Stimulated activated naive CD8-positive, alpha-beta T cell treated with anti-CD3 and anti-CD28 coated beads, Interleukin-15, Interleukin-2, amounts not matched to agents 100 ng/mL and 50 ng/mL, for 24 hours (primary cell): ENCODE measurements around the gene PTCH1.

Experiments used
- H3K27ac Mint-ChIP-seq: one replicate; pipeline ENCODE4 v1.8.0; 2021; ENCODE audit warnings: mild to moderate bottlenecking, mixed read lengths
- H3K27me3 Mint-ChIP-seq: one replicate; pipeline ENCODE4 v1.8.0; 2021; ENCODE audit warnings: mixed read lengths
- H3K36me3 Mint-ChIP-seq: one replicate; pipeline ENCODE4 v1.8.0; 2021; ENCODE audit warnings: low read depth, mixed read lengths
- H3K4me1 Mint-ChIP-seq: one replicate; pipeline ENCODE4 v1.8.0; 2021; ENCODE audit warnings: low read depth, mixed read lengths
- H3K4me3 Mint-ChIP-seq: one replicate; pipeline ENCODE4 v1.8.0; 2021; ENCODE audit warnings: mild to moderate bottlenecking, mixed read lengths
- H3K9me3 Mint-ChIP-seq: one replicate; pipeline ENCODE4 v1.8.0; 2021; ENCODE audit warnings: mixed read lengths

The PTCH1 gene

GRCh38 chr9:95478335-95478734 lies 38.4 kb downstream of the PTCH1 start:
- H3K36me3 Mint-ChIP-seq, result peaks cover 26% of the 10 kb centered on the region

GRCh38 chr9:95477885-95478284 lies 38.9 kb downstream of the PTCH1 start:
- H3K36me3 Mint-ChIP-seq, result peaks cover 26% of the 10 kb centered on the region
- no peak overlapping the region for H3K4me3 Mint-ChIP-seq
- H3K9me3 Mint-ChIP-seq, result no peaks in the 10 kb centered on the region
- peaks cover 11% of the 10 kb centered on the region for H3K4me1 Mint-ChIP-seq
- H3K27ac Mint-ChIP-seq, result no peak overlapping the region
- H3K27me3 Mint-ChIP-seq, result peaks cover 7% of the 10 kb centered on the region

More at GRCh38 chr9:95478335-95478734, 38.4 kb downstream of the PTCH1 start:
- Mint-ChIP-seq H3K27ac (no peak overlapping the region), H3K4me3 (no peak overlapping the region), H3K4me1 (peaks cover 11% of the 10 kb centered on the region), H3K9me3 (no peaks in the 10 kb centered on the region), H3K27me3 (peaks cover 7% of the 10 kb centered on the region)

GRCh38 chr9:95477441-95477840 lies 39.3 kb downstream of the PTCH1 start:
- H3K4me3 Mint-ChIP-seq, result no peak overlapping the region
- H3K36me3 Mint-ChIP-seq, result peaks cover 26% of the 10 kb centered on the region
- H3K27ac Mint-ChIP-seq, result no peak overlapping the region
- H3K27me3 Mint-ChIP-seq, result peaks cover 7% of the 10 kb centered on the region
- no peaks in the 10 kb centered on the region for H3K9me3 Mint-ChIP-seq
- peaks cover 11% of the 10 kb centered on the region for H3K4me1 Mint-ChIP-seq

GRCh38 chr9:95468791-95469190 lies 48.0 kb downstream of the PTCH1 start:
- Mint-ChIP-seq H3K27me3 (no peaks in the 10 kb centered on the region), H3K4me3 (no peak overlapping the region), H3K36me3 (peaks cover 20% of the 10 kb centered on the region), H3K4me1 (peaks cover 3% of the 10 kb centered on the region), H3K9me3 (no peaks in the 10 kb centered on the region), H3K27ac (no peak overlapping the region)

- Mint-ChIP-seq H3K36me3 (peaks cover 16% of the 10 kb centered on the region), H3K27ac (no peak overlapping the region), H3K4me3 (no peak overlapping the region), H3K9me3 (no peaks in the 10 kb centered on the region), H3K27me3 (peaks cover 4% of the 10 kb centered on the region), H3K4me1 (peaks cover 33% of the 10 kb centered on the region)
These were observed 51.7 kb downstream of the PTCH1 start for GRCh38 chr9:95465115-95465514.

- peak overlapping the region; percentile 93 for H3K27ac Mint-ChIP-seq
- H3K36me3 Mint-ChIP-seq, result peaks cover 17% of the 10 kb centered on the region
These were observed 53.4 kb downstream of the PTCH1 start for GRCh38 chr9:95463148-95464060.

GRCh38 chr9:95462249-95463147 lies 54.3 kb downstream of the PTCH1 start:
- Mint-ChIP-seq H3K27ac (peak overlapping the region; percentile 93), H3K9me3 (no peaks in the 10 kb centered on the region), H3K4me3 (peak overlapping the region; percentile 85), H3K36me3 (peaks cover 21% of the 10 kb centered on the region), H3K4me1 (peaks cover 33% of the 10 kb centered on the region), H3K27me3 (peaks cover 4% of the 10 kb centered on the region)

More at GRCh38 chr9:95463148-95464060, 53.4 kb downstream of the PTCH1 start:
- Mint-ChIP-seq H3K4me3 (peak overlapping the region; percentile 85), H3K4me1 (peaks cover 33% of the 10 kb centered on the region), H3K27me3 (peaks cover 4% of the 10 kb centered on the region), H3K9me3 (no peaks in the 10 kb centered on the region)

GRCh38 chr9:95461448-95462248 lies 55.1 kb downstream of the PTCH1 start:
- H3K27ac Mint-ChIP-seq, result peak overlapping the region; percentile 93
- peak overlapping the region; percentile 85 for H3K4me3 Mint-ChIP-seq
- H3K36me3 Mint-ChIP-seq, result peaks cover 14% of the 10 kb centered on the region
- H3K9me3 Mint-ChIP-seq, result no peaks in the 10 kb centered on the region
- peaks cover 4% of the 10 kb centered on the region for H3K27me3 Mint-ChIP-seq
- H3K4me1 Mint-ChIP-seq, result peaks cover 33% of the 10 kb centered on the region

- Mint-ChIP-seq H3K36me3 (peaks cover 15% of the 10 kb centered on the region), H3K27ac (no peak overlapping the region), H3K4me1 (peaks cover 33% of the 10 kb centered on the region), H3K4me3 (no peak overlapping the region), H3K9me3 (no peaks in the 10 kb centered on the region), H3K27me3 (peaks cover 4% of the 10 kb centered on the region)
These were observed 56.1 kb downstream of the PTCH1 start for GRCh38 chr9:95460518-95461164.

GRCh38 chr9:95459851-95460517 lies 56.8 kb downstream of the PTCH1 start:
- Mint-ChIP-seq H3K4me3 (no peak overlapping the region), H3K9me3 (no peaks in the 10 kb centered on the region), H3K4me1 (peaks cover 33% of the 10 kb centered on the region), H3K36me3 (peaks cover 13% of the 10 kb centered on the region), H3K27me3 (peaks cover 4% of the 10 kb centered on the region), H3K27ac (no peak overlapping the region)

- peaks cover 33% of the 10 kb centered on the region for H3K4me1 Mint-ChIP-seq
- no peaks in the 10 kb centered on the region for H3K9me3 Mint-ChIP-seq
- H3K4me3 Mint-ChIP-seq, result no peak overlapping the region
- peaks cover 7% of the 10 kb centered on the region for H3K36me3 Mint-ChIP-seq
- peaks cover 4% of the 10 kb centered on the region for H3K27me3 Mint-ChIP-seq
- H3K27ac Mint-ChIP-seq, result no peak overlapping the region
These were observed 57.6 kb downstream of the PTCH1 start for GRCh38 chr9:95459178-95459577.

GRCh38 chr9:95458666-95459065 lies 58.1 kb downstream of the PTCH1 start:
- H3K27me3 Mint-ChIP-seq, result peaks cover 4% of the 10 kb centered on the region
- H3K9me3 Mint-ChIP-seq, result no peaks in the 10 kb centered on the region
- H3K27ac Mint-ChIP-seq, result no peak overlapping the region
- no peak overlapping the region for H3K4me3 Mint-ChIP-seq
- peaks cover 12% of the 10 kb centered on the region for H3K36me3 Mint-ChIP-seq
- peaks cover 29% of the 10 kb centered on the region for H3K4me1 Mint-ChIP-seq

- peaks cover 4% of the 10 kb centered on the region for H3K27me3 Mint-ChIP-seq
- peaks cover 17% of the 10 kb centered on the region for H3K36me3 Mint-ChIP-seq
- H3K9me3 Mint-ChIP-seq, result no peaks in the 10 kb centered on the region
- H3K27ac Mint-ChIP-seq, result no peak overlapping the region
- no peak overlapping the region for H3K4me3 Mint-ChIP-seq
- H3K4me1 Mint-ChIP-seq, result peaks cover 20% of the 10 kb centered on the region
These were observed 59.0 kb downstream of the PTCH1 start for GRCh38 chr9:95457769-95458168.
